K562 (cell line): ENCODE data around the gene DSTYK. TPM values are rescaled to one million over a fixed set of nuclear protein-coding genes. Genes with fewer than 3 reads are reported as not detected.
A peak's percentile ranks its signal among the peaks of the same experiment; 100 is the strongest.

Source experiments
- CEBPG ChIP-seq, 3 experiments: fragments of 200-800 bp in 1 of 3; sonication (Bioruptor generic) in 1 of 3; sonication (generic) in 1 of 3; formaldehyde crosslinking in 1 of 3; IDR thresholded peaks in 2 of 3; conservative IDR thresholded peaks in 1 of 3; 2 replicates each; pipeline versions ENCODE4 v1.6.1 to v1.8.0; 2016 to 2022; ENCODE audit warnings: missing compliant biosample characterization in 2 of 3, missing genetic modification characterization in 2 of 3, mild to moderate bottlenecking in 1 of 3, missing genetic modification reagents in 1 of 3
- HNRNPK ChIP-seq: fragments of 200-400 bp; formaldehyde crosslinking; IDR thresholded peaks from one replicate; pipeline ENCODE4 v1.6.1; 2018; ENCODE audit warnings: mild to moderate bottlenecking, low read depth, low read length; ENCODE audit not compliant: poor library complexity, severe bottlenecking
- KDM4B ChIP-seq, 2 experiments: fragments of 450-650 bp in 1 of 2; sonication (generic) in 1 of 2; IDR thresholded peaks; 2 replicates each; pipeline ENCODE4 v1.6.1; 2016 to 2017; ENCODE audit warnings: borderline replicate concordance in 2 of 2, antibody characterized with exemption in 1 of 2, low read depth in 1 of 2, mild to moderate bottlenecking in 1 of 2
- NR4A1 ChIP-seq, 2 experiments: fragments of 250-450 bp in 1 of 2; fragments of 450-650 bp in 1 of 2; sonication (Bioruptor Pico) in 1 of 2; IDR thresholded peaks; 2 replicates each; pipeline versions ENCODE4 v1.4.0 to v1.6.1; 2016 to 2020; ENCODE audit warnings: mild to moderate bottlenecking in 2 of 2, missing compliant biosample characterization in 1 of 2, missing genetic modification characterization in 1 of 2, moderate library complexity in 1 of 2
- RCOR1 ChIP-seq, 2 experiments: IDR thresholded peaks; 2 replicates each; pipeline ENCODE4 v1.6.1; 2012; ENCODE audit warnings: low read depth in 2 of 2, low read length in 2 of 2, borderline replicate concordance in 1 of 2, improper control_type of control experiment in 1 of 2
- TAF15 ChIP-seq: fragments of 200-400 bp; formaldehyde crosslinking; IDR thresholded peaks from 2 replicates; pipeline ENCODE4 v1.6.1; 2017; ENCODE audit warnings: mild to moderate bottlenecking, low read depth, low read length, moderate library complexity
- ZBED1 ChIP-seq: IDR thresholded peaks from 2 replicates; pipeline ENCODE4 v1.6.1; 2014
- ZNF57 ChIP-seq: fragments of 450-650 bp; formaldehyde crosslinking; IDR thresholded peaks from 2 replicates; pipeline ENCODE4 v1.4.0; 2020; ENCODE audit warnings: mild to moderate bottlenecking, moderate library complexity
- polyA plus RNA-seq, 8 experiments: library from polyadenylated mRNA; depleted of rRNA in 4 of 8; stranded (reverse) in 5 of 8; unstranded in 3 of 8; fragments of >200 nt; fragmentation: Nextera tagmentation in 2 of 8; fragmentation: Illumina TruSeq in 1 of 8; extraction: Ambion mirVana in 2 of 8; extraction: Trizol in 1 of 8; gene quantifications; 2 replicates each; pipeline versions ENCODE4 v1.2.1 to v1.2.3, GENCODE V29; 2011 to 2014; ENCODE audit warnings: inconsistent platforms in 1 of 8, missing spikeins in 1 of 8
- total RNA-seq, 7 experiments: library from RNA; depleted of rRNA in 6 of 7; stranded (reverse); fragments of >200 nt in 6 of 7; fragmentation: Illumina TruSeq in 2 of 7; extraction: Trizol in 2 of 7; gene quantifications; 2 replicates each; pipeline versions ENCODE4 v1.2.1 to v1.2.3, GENCODE V29; 2011 to 2021; ENCODE audit warnings: low replicate concordance in 1 of 7
- TF ChIP-seq, protein P1 (sequence below): fragments of 450-650 bp; IDR thresholded peaks from 2 replicates; pipeline ENCODE4 v1.6.1; 2016; ENCODE audit warnings: low read depth
- TF ChIP-seq, protein P2 (sequence below): sonication (generic); formaldehyde crosslinking; IDR thresholded peaks from 2 replicates; pipeline ENCODE4 v1.8.0; 2022; ENCODE audit warnings: mild to moderate bottlenecking, missing genetic modification reagents
- TF ChIP-seq, protein P3 (sequence below): fragments of 150-350 bp; conservative IDR thresholded peaks from 2 replicates; pipeline ENCODE4 v1.6.1; 2014; ENCODE audit warnings: low read length

DSTYK gene
- total and polyA plus RNA-seq, 9 of the 15 experiments (the other 6 are each of a cell fraction or from before 2014, with no cell fraction given) = 4.2 to 7.1 (median 6.2) TPM

DNA sequence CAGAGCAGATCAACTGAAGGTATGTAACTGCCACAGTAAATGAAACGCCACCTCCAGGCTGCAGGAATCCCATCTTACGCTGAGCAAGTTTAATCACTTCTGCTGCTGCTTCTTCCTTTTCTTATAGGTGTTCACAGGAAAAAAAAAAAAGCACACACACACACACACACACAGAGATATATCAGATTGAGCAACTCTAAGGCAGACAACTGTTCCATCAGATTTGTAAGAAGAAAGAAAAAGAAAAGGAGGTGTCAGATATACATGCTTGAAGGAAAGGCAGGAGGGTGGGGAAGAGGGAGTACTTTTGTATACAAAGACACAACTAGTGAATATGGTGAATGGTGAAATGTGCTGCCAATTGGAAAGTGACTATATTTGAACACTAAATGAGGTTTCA lies 28.6 kb downstream of the DSTYK start (continued):
- TF ChIP-seq, protein P1, sequence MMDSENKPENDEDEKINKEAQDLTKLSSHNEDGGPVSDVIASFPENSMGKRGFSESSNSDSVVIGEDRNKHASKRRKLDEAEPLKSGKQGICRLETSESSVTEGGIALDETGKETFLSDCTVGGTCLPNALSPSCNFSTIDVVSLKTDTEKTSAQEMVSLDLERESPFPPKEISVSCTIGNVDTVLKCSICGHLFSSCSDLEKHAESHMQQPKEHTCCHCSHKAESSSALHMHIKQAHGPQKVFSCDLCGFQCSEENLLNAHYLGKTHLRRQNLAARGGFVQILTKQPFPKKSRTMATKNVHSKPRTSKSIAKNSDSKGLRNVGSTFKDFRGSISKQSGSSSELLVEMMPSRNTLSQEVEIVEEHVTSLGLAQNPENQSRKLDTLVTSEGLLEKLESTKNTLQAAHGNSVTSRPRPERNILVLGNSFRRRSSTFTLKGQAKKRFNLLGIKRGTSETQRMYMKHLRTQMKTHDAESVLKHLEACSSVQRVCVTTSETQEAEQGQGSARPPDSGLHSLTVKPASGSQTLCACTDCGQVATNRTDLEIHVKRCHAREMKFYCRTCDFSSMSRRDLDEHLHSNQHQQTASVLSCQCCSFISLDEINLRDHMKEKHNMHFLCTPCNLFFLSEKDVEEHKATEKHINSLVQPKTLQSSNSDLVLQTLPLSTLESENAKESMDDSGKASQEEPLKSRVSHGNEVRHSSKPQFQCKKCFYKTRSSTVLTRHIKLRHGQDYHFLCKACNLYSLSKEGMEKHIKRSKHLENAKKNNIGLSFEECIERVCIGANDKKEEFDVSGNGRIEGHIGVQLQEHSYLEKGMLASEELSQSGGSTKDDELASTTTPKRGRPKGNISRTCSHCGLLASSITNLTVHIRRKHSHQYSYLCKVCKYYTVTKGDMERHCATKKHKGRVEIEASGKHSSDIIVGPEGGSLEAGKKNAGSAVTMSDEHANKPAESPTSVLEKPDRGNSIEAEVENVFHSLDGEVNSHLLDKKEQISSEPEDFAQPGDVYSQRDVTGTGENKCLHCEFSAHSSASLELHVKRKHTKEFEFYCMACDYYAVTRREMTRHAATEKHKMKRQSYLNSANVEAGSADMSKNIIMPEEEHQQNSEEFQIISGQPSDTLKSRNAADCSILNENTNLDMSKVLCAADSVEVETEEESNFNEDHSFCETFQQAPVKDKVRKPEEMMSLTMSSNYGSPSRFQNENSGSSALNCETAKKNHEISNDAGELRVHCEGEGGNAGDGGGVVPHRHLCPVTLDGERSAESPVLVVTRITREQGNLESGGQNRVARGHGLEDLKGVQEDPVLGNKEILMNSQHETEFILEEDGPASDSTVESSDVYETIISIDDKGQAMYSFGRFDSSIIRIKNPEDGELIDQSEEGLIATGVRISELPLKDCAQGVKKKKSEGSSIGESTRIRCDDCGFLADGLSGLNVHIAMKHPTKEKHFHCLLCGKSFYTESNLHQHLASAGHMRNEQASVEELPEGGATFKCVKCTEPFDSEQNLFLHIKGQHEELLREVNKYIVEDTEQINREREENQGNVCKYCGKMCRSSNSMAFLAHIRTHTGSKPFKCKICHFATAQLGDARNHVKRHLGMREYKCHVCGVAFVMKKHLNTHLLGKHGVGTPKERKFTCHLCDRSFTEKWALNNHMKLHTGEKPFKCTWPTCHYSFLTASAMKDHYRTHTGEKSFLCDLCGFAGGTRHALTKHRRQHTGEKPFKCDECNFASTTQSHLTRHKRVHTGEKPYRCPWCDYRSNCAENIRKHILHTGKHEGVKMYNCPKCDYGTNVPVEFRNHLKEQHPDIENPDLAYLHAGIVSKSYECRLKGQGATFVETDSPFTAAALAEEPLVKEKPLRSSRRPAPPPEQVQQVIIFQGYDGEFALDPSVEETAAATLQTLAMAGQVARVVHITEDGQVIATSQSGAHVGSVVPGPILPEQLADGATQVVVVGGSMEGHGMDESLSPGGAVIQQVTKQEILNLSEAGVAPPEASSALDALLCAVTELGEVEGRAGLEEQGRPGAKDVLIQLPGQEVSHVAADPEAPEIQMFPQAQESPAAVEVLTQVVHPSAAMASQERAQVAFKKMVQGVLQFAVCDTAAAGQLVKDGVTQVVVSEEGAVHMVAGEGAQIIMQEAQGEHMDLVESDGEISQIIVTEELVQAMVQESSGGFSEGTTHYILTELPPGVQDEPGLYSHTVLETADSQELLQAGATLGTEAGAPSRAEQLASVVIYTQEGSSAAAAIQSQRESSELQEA = no peak
- no peak for TF ChIP-seq ZNF57 (CRISPR knock-in tag)
- TF ChIP-seq, protein P2, sequence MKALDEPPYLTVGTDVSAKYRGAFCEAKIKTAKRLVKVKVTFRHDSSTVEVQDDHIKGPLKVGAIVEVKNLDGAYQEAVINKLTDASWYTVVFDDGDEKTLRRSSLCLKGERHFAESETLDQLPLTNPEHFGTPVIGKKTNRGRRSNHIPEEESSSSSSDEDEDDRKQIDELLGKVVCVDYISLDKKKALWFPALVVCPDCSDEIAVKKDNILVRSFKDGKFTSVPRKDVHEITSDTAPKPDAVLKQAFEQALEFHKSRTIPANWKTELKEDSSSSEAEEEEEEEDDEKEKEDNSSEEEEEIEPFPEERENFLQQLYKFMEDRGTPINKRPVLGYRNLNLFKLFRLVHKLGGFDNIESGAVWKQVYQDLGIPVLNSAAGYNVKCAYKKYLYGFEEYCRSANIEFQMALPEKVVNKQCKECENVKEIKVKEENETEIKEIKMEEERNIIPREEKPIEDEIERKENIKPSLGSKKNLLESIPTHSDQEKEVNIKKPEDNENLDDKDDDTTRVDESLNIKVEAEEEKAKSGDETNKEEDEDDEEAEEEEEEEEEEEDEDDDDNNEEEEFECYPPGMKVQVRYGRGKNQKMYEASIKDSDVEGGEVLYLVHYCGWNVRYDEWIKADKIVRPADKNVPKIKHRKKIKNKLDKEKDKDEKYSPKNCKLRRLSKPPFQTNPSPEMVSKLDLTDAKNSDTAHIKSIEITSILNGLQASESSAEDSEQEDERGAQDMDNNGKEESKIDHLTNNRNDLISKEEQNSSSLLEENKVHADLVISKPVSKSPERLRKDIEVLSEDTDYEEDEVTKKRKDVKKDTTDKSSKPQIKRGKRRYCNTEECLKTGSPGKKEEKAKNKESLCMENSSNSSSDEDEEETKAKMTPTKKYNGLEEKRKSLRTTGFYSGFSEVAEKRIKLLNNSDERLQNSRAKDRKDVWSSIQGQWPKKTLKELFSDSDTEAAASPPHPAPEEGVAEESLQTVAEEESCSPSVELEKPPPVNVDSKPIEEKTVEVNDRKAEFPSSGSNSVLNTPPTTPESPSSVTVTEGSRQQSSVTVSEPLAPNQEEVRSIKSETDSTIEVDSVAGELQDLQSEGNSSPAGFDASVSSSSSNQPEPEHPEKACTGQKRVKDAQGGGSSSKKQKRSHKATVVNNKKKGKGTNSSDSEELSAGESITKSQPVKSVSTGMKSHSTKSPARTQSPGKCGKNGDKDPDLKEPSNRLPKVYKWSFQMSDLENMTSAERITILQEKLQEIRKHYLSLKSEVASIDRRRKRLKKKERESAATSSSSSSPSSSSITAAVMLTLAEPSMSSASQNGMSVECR (CRISPR knock-in tag) = no peak
- TF ChIP-seq RCOR1 (IDR thresholded peaks at IDR 0.05; ENCODE audit: borderline replicate concordance in 1 of 2, low read depth in 2 of 2, low read length in 2 of 2) = peak in 1 of 2 experiments; percentile 11; a peak in 1 of 4 replicates
- TF ChIP-seq, protein P3, sequence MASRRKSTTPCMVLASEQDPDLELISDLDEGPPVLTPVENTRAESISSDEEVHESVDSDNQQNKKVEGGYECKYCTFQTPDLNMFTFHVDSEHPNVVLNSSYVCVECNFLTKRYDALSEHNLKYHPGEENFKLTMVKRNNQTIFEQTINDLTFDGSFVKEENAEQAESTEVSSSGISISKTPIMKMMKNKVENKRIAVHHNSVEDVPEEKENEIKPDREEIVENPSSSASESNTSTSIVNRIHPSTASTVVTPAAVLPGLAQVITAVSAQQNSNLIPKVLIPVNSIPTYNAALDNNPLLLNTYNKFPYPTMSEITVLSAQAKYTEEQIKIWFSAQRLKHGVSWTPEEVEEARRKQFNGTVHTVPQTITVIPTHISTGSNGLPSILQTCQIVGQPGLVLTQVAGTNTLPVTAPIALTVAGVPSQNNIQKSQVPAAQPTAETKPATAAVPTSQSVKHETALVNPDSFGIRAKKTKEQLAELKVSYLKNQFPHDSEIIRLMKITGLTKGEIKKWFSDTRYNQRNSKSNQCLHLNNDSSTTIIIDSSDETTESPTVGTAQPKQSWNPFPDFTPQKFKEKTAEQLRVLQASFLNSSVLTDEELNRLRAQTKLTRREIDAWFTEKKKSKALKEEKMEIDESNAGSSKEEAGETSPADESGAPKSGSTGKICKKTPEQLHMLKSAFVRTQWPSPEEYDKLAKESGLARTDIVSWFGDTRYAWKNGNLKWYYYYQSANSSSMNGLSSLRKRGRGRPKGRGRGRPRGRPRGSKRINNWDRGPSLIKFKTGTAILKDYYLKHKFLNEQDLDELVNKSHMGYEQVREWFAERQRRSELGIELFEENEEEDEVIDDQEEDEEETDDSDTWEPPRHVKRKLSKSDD = no peak
- TF ChIP-seq HNRNPK = no peak
- no peak for TF ChIP-seq ZBED1
- TF ChIP-seq NR4A1 (CRISPR knock-in tag; IDR thresholded peaks at IDR 0.05) = no peak
- TF ChIP-seq NR4A1 (tag; IDR thresholded peaks at IDR 0.05) = no peak
- no peak for TF ChIP-seq KDM4B (IDR thresholded peaks at IDR 0.05; ENCODE audit: borderline replicate concordance in 2 of 2, low read depth in 1 of 2)
- TF ChIP-seq CEBPG (CRISPR knock-in tag; IDR thresholded peaks at IDR 0.05) = no peak
- TF ChIP-seq CEBPG (tag; conservative IDR thresholded peaks at IDR 0.05 in 1 of 2, IDR thresholded peaks at IDR 0.05 in 1 of 2) = peak; percentile 55 to 86
- no peak for TF ChIP-seq TAF15
